Mesothelial cell of epicardium (in vitro differentiated cells): ENCODE data around the gene KDM5A. TPM values are rescaled to one million over a fixed set of nuclear protein-coding genes. Genes with fewer than 3 reads are reported as not detected.

Experiments
- DNase-seq, 2 experiments: peaks; one replicate each; pipeline ENCODE4 v3.0.0; 2021; ENCODE audit warnings: low spot score in 2 of 2; ENCODE audit not compliant: unreplicated experiment in 2 of 2
- H3K27ac Mint-ChIP-seq: 2 replicates; pipeline ENCODE4 v1.8.0; 2021; ENCODE audit warnings: mixed read lengths
- H3K27me3 Mint-ChIP-seq: 2 replicates; pipeline ENCODE4 v1.8.0; 2021; ENCODE audit warnings: low read depth, mixed read lengths
- H3K36me3 Mint-ChIP-seq: 2 replicates; pipeline ENCODE4 v1.8.0; 2021; ENCODE audit warnings: mixed read lengths
- H3K4me1 Mint-ChIP-seq: 2 replicates; pipeline ENCODE4 v1.8.0; 2021; ENCODE audit warnings: mixed read lengths
- H3K4me3 Mint-ChIP-seq: 2 replicates; pipeline ENCODE4 v1.8.0; 2021; ENCODE audit warnings: mild to moderate bottlenecking, moderate library complexity, mixed read lengths
- H3K9me3 Mint-ChIP-seq: 2 replicates; pipeline ENCODE4 v1.8.0; 2021; ENCODE audit warnings: mixed read lengths
- total RNA-seq: library from RNA; stranded (reverse); gene quantifications from 3 replicates; pipeline ENCODE4 v1.2.1, GENCODE V29; 2021
- TF ChIP-seq, protein P1 (sequence below): fragments of 200-600 bp; sonication (generic); IDR thresholded peaks from one replicate; pipeline ENCODE4 v1.5.0; 2021; ENCODE audit warnings: antibody characterized with exemption; ENCODE audit not compliant: unreplicated experiment

Gene KDM5A
- total RNA-seq, 1 donor from 2014 or later = 96.2 TPM

DNA sequence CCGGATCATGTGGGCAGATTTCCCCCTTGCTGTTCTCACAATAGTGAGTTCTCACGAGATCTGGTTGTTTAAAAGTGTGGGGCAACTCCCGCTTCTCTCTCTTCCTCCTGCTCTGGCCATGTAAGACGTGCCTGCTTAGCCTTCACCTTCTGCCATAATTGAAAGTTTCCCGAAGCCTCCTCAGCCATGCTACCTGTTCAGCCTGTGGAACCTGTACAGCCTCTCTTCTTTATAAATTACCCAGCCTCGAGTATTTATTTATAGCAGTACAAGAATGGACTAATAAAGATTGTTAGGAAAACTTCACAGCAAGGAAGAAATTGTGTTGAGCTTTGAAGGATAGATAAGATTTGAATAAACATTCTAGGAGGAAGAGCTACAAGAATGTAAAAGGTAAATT lies 52.1 kb downstream of the KDM5A start:
- no peaks in the 10 kb centered on the region for H3K27me3 Mint-ChIP-seq
- no peaks in the 10 kb centered on the region for H3K4me1 Mint-ChIP-seq
- DNase-seq = no peak
- no peak overlapping the region for H3K4me3 Mint-ChIP-seq
- TF ChIP-seq, protein P1, sequence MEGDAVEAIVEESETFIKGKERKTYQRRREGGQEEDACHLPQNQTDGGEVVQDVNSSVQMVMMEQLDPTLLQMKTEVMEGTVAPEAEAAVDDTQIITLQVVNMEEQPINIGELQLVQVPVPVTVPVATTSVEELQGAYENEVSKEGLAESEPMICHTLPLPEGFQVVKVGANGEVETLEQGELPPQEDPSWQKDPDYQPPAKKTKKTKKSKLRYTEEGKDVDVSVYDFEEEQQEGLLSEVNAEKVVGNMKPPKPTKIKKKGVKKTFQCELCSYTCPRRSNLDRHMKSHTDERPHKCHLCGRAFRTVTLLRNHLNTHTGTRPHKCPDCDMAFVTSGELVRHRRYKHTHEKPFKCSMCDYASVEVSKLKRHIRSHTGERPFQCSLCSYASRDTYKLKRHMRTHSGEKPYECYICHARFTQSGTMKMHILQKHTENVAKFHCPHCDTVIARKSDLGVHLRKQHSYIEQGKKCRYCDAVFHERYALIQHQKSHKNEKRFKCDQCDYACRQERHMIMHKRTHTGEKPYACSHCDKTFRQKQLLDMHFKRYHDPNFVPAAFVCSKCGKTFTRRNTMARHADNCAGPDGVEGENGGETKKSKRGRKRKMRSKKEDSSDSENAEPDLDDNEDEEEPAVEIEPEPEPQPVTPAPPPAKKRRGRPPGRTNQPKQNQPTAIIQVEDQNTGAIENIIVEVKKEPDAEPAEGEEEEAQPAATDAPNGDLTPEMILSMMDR = no peak
- peaks cover 65% of the 10 kb centered on the region for H3K36me3 Mint-ChIP-seq
- no peak overlapping the region for H3K27ac Mint-ChIP-seq
- peaks cover 3% of the 10 kb centered on the region for H3K9me3 Mint-ChIP-seq

DNA sequence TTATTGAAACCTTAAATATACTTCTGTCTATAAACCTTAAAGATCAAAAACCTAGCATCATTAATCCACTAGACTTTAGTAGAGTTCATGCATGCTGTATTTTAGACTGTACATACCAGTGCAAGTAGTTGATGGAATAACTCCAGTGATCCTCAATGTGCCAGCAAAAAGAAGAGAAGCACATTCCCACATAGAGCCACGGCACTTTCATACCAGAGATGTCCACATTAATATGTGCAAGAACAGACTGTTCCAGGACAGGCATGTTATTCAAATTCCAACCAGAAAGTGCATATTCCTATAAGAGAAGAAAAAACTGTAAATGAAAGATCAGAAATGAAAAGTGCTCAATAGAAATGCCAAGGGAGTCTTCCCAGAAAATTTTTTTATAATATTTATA lies 55.0 kb downstream of the KDM5A start:
- TF ChIP-seq, protein P1 = no peak
- Mint-ChIP-seq H3K27me3 (no peaks in the 10 kb centered on the region), H3K36me3 (peaks cover 53% of the 10 kb centered on the region), H3K4me1 (no peaks in the 10 kb centered on the region), H3K27ac (no peak overlapping the region), H3K9me3 (no peaks in the 10 kb centered on the region), H3K4me3 (no peak overlapping the region)
- DNase-seq = no peak

DNA sequence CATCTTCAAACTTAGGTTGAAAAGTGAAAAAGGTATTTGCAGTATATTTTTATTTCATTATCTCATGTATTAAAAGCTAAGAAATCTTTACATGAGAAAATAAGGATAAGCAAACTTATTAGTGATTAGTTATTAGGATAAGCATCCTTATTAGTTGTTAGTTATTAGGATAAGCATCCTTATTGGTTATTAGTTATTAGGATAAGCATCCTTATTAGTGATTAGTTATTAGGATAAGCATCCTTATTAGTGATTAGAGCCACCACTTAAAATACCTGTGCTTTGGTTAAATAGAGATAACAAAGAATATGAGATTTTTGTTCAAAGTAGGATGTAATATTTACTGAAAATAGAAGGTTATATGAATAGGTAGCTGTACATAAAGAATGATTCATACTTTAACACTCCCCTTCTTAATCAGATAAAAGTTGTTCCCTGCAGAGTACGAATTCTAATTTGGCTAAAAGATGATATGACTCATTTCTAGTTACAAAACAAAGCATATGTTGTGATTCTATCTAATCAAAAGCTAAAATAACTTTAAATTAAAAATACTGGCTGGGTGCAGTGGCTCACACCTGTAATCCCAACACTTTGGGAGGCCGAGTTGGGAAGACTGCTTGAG lies 56.4 kb downstream of the KDM5A start:
- Mint-ChIP-seq H3K27me3 (no peaks in the 10 kb centered on the region), H3K4me3 (no peak overlapping the region), H3K4me1 (no peaks in the 10 kb centered on the region), H3K36me3 (peaks cover 51% of the 10 kb centered on the region), H3K27ac (no peak overlapping the region), H3K9me3 (no peaks in the 10 kb centered on the region)
- TF ChIP-seq, protein P1 = no peak
- DNase-seq = no peak

DNA sequence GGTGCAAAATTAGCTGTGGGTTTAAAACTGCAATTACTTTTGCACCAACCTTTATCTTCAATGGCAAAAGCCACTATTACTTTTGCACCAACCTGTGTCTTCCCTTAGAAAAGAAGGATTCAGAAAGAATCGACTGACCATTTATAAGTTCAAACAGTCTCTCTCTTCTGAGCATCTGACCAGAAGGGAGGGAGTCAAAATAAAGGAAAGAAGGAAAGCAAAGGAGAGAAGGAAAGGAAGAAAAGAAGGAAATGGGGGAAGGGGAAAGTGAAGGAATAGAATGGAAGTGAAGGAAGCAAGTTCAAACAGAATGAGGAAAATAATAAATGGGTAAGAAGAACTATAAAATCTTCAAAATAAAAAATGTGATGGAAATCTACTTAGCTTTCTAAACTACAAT lies 57.8 kb downstream of the KDM5A start:
- DNase-seq = no peak
- TF ChIP-seq, protein P1 = no peak
- H3K4me3 Mint-ChIP-seq = no peak overlapping the region
- H3K9me3 Mint-ChIP-seq = no peaks in the 10 kb centered on the region
- H3K36me3 Mint-ChIP-seq = peaks cover 46% of the 10 kb centered on the region
- H3K4me1 Mint-ChIP-seq = no peaks in the 10 kb centered on the region
- peak overlapping the region; percentile 41 for H3K27ac Mint-ChIP-seq
- no peaks in the 10 kb centered on the region for H3K27me3 Mint-ChIP-seq

DNA sequence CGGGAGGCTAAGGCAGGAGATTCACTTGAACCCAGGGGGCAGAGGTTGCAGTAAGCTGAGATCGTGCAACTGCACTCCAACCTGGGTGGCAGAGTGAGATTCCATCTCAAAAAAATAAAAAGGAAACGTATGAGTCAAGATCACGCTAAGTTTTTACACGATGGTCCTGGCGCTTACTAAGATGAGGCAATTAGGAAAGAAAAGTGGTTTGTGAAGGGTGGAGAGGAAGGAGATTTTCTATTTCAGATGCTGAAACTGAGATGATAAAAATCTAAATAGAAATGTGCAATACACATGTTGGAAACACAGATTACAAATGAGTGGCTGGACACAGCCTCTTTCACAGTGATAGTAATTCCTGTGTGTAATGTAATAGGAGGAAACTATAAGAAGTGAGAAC lies 63.2 kb downstream of the KDM5A start:
- no peak for DNase-seq
- TF ChIP-seq, protein P1 = no peak
- no peak overlapping the region for H3K4me3 Mint-ChIP-seq
- H3K27ac Mint-ChIP-seq = no peak overlapping the region
- H3K4me1 Mint-ChIP-seq = no peaks in the 10 kb centered on the region
- peaks cover 43% of the 10 kb centered on the region for H3K36me3 Mint-ChIP-seq
- no peaks in the 10 kb centered on the region for H3K9me3 Mint-ChIP-seq
- no peaks in the 10 kb centered on the region for H3K27me3 Mint-ChIP-seq

DNA sequence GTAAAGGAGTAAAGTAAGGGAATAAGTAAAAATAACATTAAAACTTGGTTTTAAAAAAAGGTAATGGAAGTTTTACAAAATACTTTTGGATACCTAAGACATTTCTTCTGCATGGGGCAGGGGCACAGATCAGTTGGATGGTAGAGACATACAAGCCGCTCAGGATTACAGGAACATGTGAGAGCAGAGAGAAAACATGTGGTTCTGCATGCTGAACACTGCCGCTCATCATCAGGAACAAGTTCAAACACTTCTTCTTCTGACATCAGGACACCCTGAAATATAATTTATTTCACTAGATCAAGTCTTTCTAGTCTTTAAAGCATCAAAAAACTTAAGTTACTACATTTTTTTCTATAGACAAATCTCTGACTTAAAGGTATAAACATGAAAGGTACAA lies 65.6 kb downstream of the KDM5A start:
- Mint-ChIP-seq H3K27me3 (no peaks in the 10 kb centered on the region), H3K4me3 (no peak overlapping the region), H3K36me3 (peaks cover 50% of the 10 kb centered on the region), H3K27ac (no peak overlapping the region), H3K4me1 (no peaks in the 10 kb centered on the region), H3K9me3 (no peaks in the 10 kb centered on the region)
- DNase-seq = no peak
- TF ChIP-seq, protein P1 = no peak
